ENCODE results near the gene ENG.

Gene ENG

DNA sequence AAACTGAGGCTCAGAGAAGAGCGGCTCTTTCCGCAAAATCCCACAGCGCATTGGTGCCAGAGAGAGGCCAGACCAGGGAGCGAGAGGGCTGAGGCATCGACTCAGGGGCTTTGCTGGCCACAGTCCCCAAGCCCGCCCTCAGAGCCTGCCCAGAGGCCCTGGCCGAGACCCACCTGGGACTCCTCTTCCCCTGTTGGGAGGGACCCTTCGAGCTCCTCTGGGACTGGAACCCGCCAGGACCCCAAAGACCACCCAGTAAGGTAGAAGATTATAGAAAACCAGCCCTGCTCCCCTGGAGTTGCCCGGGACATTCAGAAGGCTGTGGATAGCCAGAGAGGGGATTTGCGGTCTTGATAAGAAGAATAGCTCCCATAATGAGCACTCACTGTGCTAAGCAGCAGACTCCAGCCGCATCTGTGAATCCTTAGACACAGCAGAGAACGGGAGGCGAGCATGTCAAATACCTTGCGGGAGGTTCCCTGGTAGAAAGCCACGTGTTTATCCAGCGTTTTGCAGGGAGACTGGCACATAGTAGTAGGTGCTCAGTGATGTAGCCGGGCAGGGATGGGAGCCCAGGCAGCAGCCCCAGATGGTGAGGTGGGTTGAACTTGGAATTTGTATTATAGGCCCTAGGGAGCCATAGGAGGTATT is 23.7 kb upstream of the ENG start:
- Histone ChIP-seq H3K9me3 (ENCODE audit: insufficient read depth, low read length) (no peaks in the 10 kb centered on the region), H3K4me2 (ENCODE audit: low read length) (no peak overlapping the region), H3K4me3 (ENCODE audit: low read length) (no peak overlapping the region), H3K4me1 (ENCODE audit: low read length) (peaks cover 15% of the 10 kb centered on the region), H3K27me3 (ENCODE audit: low read depth, low read length) (no peaks in the 10 kb centered on the region), H3K9ac (ENCODE audit: low read length) (no peak overlapping the region), H3K79me2 (ENCODE audit: low read length) (no peaks in the 10 kb centered on the region), H2AFZ (ENCODE audit: low read depth, low read length) (no peak overlapping the region), H3K27ac (ENCODE audit: low read length) (no peak overlapping the region), H4K20me1 (ENCODE audit: insufficient read depth, low read length) (no peaks in the 10 kb centered on the region), H3K36me3 (replicated peaks; ENCODE audit: low read depth, low read length) (no peaks in the 10 kb centered on the region)
- TF ChIP-seq EZH2phosphoT487 (IDR thresholded peaks at IDR 0.05; ENCODE audit: low read depth), result no peak
- TF ChIP-seq, protein P1, sequence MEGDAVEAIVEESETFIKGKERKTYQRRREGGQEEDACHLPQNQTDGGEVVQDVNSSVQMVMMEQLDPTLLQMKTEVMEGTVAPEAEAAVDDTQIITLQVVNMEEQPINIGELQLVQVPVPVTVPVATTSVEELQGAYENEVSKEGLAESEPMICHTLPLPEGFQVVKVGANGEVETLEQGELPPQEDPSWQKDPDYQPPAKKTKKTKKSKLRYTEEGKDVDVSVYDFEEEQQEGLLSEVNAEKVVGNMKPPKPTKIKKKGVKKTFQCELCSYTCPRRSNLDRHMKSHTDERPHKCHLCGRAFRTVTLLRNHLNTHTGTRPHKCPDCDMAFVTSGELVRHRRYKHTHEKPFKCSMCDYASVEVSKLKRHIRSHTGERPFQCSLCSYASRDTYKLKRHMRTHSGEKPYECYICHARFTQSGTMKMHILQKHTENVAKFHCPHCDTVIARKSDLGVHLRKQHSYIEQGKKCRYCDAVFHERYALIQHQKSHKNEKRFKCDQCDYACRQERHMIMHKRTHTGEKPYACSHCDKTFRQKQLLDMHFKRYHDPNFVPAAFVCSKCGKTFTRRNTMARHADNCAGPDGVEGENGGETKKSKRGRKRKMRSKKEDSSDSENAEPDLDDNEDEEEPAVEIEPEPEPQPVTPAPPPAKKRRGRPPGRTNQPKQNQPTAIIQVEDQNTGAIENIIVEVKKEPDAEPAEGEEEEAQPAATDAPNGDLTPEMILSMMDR (IDR thresholded peaks at IDR 0.05; ENCODE audit: low read depth, low read length), result no peak

DNA sequence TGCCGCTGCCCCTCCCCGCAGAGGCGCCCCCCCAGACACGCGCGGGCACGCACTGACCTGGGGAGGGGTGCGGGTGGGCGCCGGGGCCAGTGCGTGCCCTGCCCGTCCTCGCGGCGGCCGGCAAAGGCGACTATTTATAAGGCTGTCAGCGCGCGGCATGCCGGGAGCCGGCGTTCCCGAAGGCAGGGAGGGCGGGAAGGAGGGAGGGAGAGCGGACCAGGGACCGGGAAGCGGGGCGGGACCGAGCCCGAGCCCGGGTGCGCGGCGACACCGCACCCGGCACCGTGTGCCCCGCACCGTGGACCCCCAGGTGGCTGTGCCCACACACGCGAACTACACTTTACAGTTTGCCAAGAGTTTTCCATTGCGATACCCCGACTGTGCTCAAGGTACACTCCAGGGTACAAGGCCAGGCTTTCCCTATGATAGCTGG is 23.1 kb upstream of the ENG start, which contains the start of gene AK1:
AK1 (minus strand) TSS at position 110 of the 433 bp plus-strand sequence. CDS start 3,058 bp downstream, outside the sequence.
- H3K4me1 ChIP-seq (ENCODE audit: low read length), result peaks cover 15% of the 10 kb centered on the region

DNA sequence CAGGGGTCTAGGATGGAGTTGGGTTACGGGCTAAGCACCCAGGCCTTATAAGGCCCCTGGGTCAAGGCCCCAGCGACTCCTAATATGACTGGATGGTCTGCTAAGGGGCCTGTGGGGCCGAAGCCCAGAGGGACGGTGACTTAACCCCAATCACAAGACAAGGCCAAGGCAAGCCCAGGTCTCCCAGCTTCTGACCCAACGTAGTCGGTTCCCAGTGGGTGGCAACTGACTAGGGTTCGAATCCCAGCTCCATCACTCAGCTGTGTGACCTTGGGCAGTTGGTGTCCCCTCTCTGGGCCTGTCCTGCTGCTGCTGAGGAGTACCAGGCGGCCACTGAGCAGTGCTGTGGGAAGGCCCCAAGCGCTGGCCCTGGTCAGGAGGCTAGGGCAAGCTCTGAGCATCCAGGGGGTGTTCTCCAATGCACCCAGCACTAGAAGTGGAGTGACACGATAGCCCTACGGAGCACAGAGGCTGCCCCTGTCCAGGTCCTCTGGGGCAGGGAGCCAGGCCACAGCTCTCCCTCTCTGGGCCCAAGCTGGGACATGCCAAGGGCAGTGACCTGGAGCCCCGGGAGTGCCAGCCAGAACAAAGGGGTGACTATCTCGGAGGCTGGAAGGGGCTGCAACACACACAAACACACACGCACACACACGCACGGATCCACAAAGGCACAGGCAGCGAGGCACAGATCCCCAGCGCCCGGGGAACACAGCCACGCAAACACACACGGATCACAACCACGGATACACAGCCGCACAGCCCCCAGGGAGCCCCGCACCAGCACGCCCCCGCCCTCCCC is 22.5 kb upstream of the ENG start:
- Histone ChIP-seq H3K27me3 (ENCODE audit: low read depth, low read length) (no peaks in the 10 kb centered on the region), H2AFZ (ENCODE audit: low read depth, low read length) (no peak overlapping the region), H3K9me3 (ENCODE audit: insufficient read depth, low read length) (no peaks in the 10 kb centered on the region), H3K27ac (ENCODE audit: low read length) (no peak overlapping the region), H3K4me1 (ENCODE audit: low read length) (peaks cover 15% of the 10 kb centered on the region), H3K4me3 (ENCODE audit: low read length) (no peak overlapping the region), H3K36me3 (replicated peaks; ENCODE audit: low read depth, low read length) (no peaks in the 10 kb centered on the region), H3K79me2 (ENCODE audit: low read length) (no peaks in the 10 kb centered on the region), H3K9ac (ENCODE audit: low read length) (no peak overlapping the region), H3K4me2 (ENCODE audit: low read length) (no peak overlapping the region), H4K20me1 (ENCODE audit: insufficient read depth, low read length) (no peaks in the 10 kb centered on the region)
- no peak for TF ChIP-seq EZH2phosphoT487 (IDR thresholded peaks at IDR 0.05; ENCODE audit: low read depth)
- TF ChIP-seq, protein P1 (IDR thresholded peaks at IDR 0.05; ENCODE audit: low read depth, low read length), result no peak

More for the DNA sequence above, 23.1 kb upstream of the ENG start, which contains the start of gene AK1:
- no peak within 1 kb of the TSS for H2AFZ ChIP-seq (ENCODE audit: low read depth, low read length)
- H4K20me1 ChIP-seq (ENCODE audit: insufficient read depth, low read length), result no peaks in the 10 kb centered on the region
- H3K27ac ChIP-seq (ENCODE audit: low read length), result no peak within 1 kb of the TSS
- no peaks in the 10 kb centered on the region for H3K9me3 ChIP-seq (ENCODE audit: insufficient read depth, low read length)
- H3K27me3 ChIP-seq (ENCODE audit: low read depth, low read length), result no peaks in the 10 kb centered on the region
- H3K79me2 ChIP-seq (ENCODE audit: low read length), result no peaks in the 10 kb centered on the region
- H3K36me3 ChIP-seq (replicated peaks; ENCODE audit: low read depth, low read length), result no peaks in the 10 kb centered on the region
- TF ChIP-seq, protein P1 (IDR thresholded peaks at IDR 0.05; ENCODE audit: low read depth, low read length), result no peak
- TF ChIP-seq EZH2phosphoT487 (IDR thresholded peaks at IDR 0.05; ENCODE audit: low read depth), result no peak
- no peak within 1 kb of the TSS for H3K9ac ChIP-seq (ENCODE audit: low read length)
- no peak within 1 kb of the TSS for H3K4me3 ChIP-seq (ENCODE audit: low read length)
- no peak within 1 kb of the TSS for H3K4me2 ChIP-seq (ENCODE audit: low read length)

DNA sequence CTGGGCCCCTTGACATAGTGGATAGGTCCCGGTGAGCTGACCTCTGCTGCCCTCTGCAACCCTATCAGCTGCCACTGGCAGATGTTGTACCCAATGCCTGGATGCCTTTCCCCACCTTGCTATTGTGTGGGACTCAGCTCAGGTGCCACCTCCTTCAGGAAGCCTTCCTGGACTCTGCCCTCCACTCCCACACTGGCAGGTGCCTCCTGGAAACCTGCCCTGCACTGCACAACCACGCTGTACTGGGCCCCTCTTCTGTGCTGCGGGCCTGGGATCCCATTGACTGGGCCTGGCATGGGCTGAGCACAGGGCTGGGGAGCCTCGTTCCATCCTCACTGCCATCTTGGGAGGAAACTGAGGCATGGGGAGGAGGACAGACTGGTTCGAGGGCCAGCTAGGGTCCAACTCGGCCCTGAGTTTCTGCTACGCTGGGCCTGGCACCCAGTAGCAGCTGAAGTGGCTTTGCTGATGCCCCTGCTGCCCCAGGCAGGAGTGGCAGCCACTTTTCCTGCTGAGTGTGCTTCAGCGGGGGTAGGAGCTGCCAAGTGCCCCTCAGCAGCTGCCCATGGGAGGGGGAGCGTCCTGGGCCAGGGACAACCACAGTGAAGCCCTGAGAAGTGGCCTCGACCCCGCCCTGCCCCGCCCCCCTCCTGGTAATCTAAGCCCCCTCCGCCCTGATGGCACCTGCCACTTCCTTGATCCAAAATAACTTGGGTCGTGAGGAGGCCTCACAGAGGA is 21.7 kb upstream of the ENG start:
- Histone ChIP-seq H4K20me1 (ENCODE audit: insufficient read depth, low read length) (no peaks in the 10 kb centered on the region), H3K4me3 (ENCODE audit: low read length) (no peak overlapping the region), H3K9ac (ENCODE audit: low read length) (no peak overlapping the region), H3K27me3 (ENCODE audit: low read depth, low read length) (no peaks in the 10 kb centered on the region), H3K79me2 (ENCODE audit: low read length) (no peaks in the 10 kb centered on the region), H2AFZ (ENCODE audit: low read depth, low read length) (no peak overlapping the region), H3K27ac (ENCODE audit: low read length) (no peak overlapping the region), H3K4me1 (ENCODE audit: low read length) (peaks cover 13% of the 10 kb centered on the region), H3K36me3 (replicated peaks; ENCODE audit: low read depth, low read length) (no peaks in the 10 kb centered on the region), H3K4me2 (ENCODE audit: low read length) (no peak overlapping the region), H3K9me3 (ENCODE audit: insufficient read depth, low read length) (no peaks in the 10 kb centered on the region)
- no peak for TF ChIP-seq EZH2phosphoT487 (IDR thresholded peaks at IDR 0.05; ENCODE audit: low read depth)
- TF ChIP-seq, protein P1 (IDR thresholded peaks at IDR 0.05; ENCODE audit: low read depth, low read length), result no peak
